A673 (cell line): ENCODE measurements around the gene DIP2B.

Experiments used
- EZH2 ChIP-seq: fragments of 200-600 bp; sonication (generic); IDR thresholded peaks from 2 replicates; pipeline ENCODE4 v1.6.1; 2017; ENCODE audit warnings: borderline replicate concordance, low read depth, mild to moderate bottlenecking, mixed read lengths, antibody characterized with exemption, low read length; ENCODE audit not compliant: poor library complexity, severe bottlenecking
- TF ChIP-seq, protein P1 (sequence below): fragments of 300-800, 200-600 bp; sonication (generic); conservative IDR thresholded peaks from 2 replicates; pipeline ENCODE4 v1.5.1; 2017; ENCODE audit warnings: low read depth, mild to moderate bottlenecking, antibody characterized with exemption, low read length, moderate library complexity, mixed read lengths

DNA sequence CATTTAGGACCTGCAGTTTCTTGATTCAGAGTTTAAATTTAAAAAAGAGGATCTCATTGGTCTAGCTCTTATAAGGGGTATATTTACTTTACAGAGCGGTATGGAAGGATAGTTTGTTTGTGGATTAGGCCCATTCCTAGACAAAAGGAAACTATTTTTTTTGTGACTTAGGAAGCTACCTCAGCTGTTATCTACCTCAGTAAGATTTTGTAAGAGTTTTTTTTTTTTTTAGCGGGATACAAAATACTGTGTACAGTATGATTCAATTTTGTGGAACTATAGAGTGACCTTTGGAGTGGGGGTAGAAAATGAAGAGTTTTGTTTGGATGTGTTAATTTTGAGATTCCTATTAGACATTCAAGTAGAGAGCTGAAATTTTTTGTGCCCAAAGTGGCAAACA is 154.5 kb downstream of the DIP2B start:
- TF ChIP-seq, protein P1, sequence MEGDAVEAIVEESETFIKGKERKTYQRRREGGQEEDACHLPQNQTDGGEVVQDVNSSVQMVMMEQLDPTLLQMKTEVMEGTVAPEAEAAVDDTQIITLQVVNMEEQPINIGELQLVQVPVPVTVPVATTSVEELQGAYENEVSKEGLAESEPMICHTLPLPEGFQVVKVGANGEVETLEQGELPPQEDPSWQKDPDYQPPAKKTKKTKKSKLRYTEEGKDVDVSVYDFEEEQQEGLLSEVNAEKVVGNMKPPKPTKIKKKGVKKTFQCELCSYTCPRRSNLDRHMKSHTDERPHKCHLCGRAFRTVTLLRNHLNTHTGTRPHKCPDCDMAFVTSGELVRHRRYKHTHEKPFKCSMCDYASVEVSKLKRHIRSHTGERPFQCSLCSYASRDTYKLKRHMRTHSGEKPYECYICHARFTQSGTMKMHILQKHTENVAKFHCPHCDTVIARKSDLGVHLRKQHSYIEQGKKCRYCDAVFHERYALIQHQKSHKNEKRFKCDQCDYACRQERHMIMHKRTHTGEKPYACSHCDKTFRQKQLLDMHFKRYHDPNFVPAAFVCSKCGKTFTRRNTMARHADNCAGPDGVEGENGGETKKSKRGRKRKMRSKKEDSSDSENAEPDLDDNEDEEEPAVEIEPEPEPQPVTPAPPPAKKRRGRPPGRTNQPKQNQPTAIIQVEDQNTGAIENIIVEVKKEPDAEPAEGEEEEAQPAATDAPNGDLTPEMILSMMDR: no peak
- no peak for TF ChIP-seq EZH2
